ENCODE measurements around the gene C16orf96. TPM values are rescaled to one million over a fixed set of nuclear protein-coding genes. Genes with fewer than 3 reads are reported as not detected.

The C16orf96 gene
- total RNA-seq, 1 experiment from 2014 or later: 0.15 TPM

DNA sequence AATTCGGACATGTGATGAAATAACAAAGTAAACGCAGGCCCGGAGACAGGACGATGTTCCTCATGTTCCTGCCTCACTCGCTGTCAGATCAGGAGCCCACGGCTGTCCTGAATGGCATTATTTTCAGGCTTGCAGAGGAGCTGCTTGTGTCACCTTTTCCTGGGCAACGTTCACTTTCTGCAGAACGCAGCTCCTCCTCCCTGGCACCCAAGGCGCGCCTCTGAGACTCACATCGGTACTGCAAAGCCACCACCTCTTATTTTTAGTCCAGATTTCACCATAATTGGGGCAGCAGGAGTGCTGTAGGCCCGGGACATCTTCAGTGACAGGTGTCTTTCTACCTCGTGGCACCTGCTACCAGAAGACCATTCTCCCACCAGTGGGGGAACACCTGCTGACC is 8.0 kb upstream of the C16orf96 start:
- no peaks in the 10 kb centered on the region for H3K36me3 ChIP-seq (ENCODE audit: low read depth)
- no peaks in the 10 kb centered on the region for H3K4me1 ChIP-seq (replicated peaks; ENCODE audit: insufficient read depth)
- BruUV-seq (replicated peaks): no TSS peak
- H3K9me3 ChIP-seq (ENCODE audit: insufficient read depth, low read depth): no peaks in the 10 kb centered on the region
- intact Hi-C loops (cut with micrococcal nuclease; ENCODE audit: unreplicated experiment): no loop called here
- no peak for DNase-seq
- H3K9me2 ChIP-seq (ENCODE audit: insufficient read depth): no peaks in the 10 kb centered on the region
- H3F3A ChIP-seq (ENCODE audit: insufficient read depth, low read depth): no peaks in the 10 kb centered on the region
- ChIA-PET CTCF (interaction anchor here (0.5 to 1.5 kb wide), 10 partner anchors 10 to 813 kb away, joined by 3 to 15 read pairs (median 5); partner anchors contain the start of genes CDIP1 and MGRN1), POLR2A (ENCODE audit: unreplicated experiment) (interaction anchor here (0.6 to 0.7 kb wide), 2 partner anchors 52 to 767 kb away, joined by 3 to 12 read pairs; no protein-coding TSS in a partner anchor)
- no peak overlapping the region for H3K4me3 ChIP-seq
- no peaks in the 10 kb centered on the region for H4K20me1 ChIP-seq (ENCODE audit: insufficient read depth)
- H2AFZ ChIP-seq: 0 out of 2 replicates have a peak overlapping the region, but pooled peaks have one; percentile 10
- no peaks in the 10 kb centered on the region for H3K79me2 ChIP-seq (ENCODE audit: low read depth)
- H3K27me3 ChIP-seq (ENCODE audit: insufficient read depth, low read depth): peaks cover 3% of the 10 kb centered on the region; the same call in 1 of the 2 replicates
- TF ChIP-seq EZH2 (IDR thresholded peaks at IDR 0.05; ENCODE audit: low read depth) (no peak), CTCF (conservative IDR thresholded peaks at IDR 0.05) (no peak)
- no peak overlapping the region for H3K4me2 ChIP-seq
- H3K27ac ChIP-seq: no peak overlapping the region

DNA sequence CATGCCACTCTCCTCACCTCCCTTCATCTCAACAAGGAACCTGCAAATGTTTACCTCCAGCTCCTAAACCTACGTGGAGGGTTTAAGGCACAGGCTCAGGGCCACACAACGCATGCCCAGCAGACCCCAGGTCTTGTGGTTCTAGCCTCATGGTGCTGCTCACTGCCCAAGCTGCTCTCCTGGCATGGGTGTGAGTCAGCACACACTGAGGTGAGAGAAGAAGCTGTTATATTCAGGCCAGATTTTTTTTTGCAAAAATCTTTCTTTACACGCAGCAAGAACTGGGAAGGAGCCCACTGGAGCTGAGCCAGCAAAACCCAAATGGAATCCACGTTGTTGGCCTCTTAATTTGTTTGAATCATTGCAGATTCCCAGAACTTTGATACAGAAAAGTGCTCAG is 5.5 kb upstream of the C16orf96 start:
- H3K27me3 ChIP-seq (ENCODE audit: insufficient read depth, low read depth): peaks cover 13% of the 10 kb centered on the region; the same call in 1 of the 2 replicates
- H3K4me1 ChIP-seq (replicated peaks; ENCODE audit: insufficient read depth): no peaks in the 10 kb centered on the region
- no peak overlapping the region for H3K27ac ChIP-seq
- no peak for DNase-seq
- no peaks in the 10 kb centered on the region for H3F3A ChIP-seq (ENCODE audit: insufficient read depth, low read depth)
- H3K36me3 ChIP-seq (ENCODE audit: low read depth): no peaks in the 10 kb centered on the region
- H3K9me2 ChIP-seq (ENCODE audit: insufficient read depth): no peaks in the 10 kb centered on the region
- H3K79me2 ChIP-seq (ENCODE audit: low read depth): no peaks in the 10 kb centered on the region
- ChIA-PET POLR2A (ENCODE audit: unreplicated experiment) (interaction anchor here (0.5 kb wide), 1 partner anchor 17 kb away, joined by 4 read pairs; no protein-coding TSS in a partner anchor), CTCF (interaction anchor here (0.5 kb wide), 1 partner anchor 81 kb away, joined by 6 read pairs; no protein-coding TSS in a partner anchor)
- H2AFZ ChIP-seq: no peak overlapping the region
- H4K20me1 ChIP-seq (ENCODE audit: insufficient read depth): no peaks in the 10 kb centered on the region
- no TSS peak for BruUV-seq (replicated peaks)
- no peaks in the 10 kb centered on the region for H3K9me3 ChIP-seq (ENCODE audit: insufficient read depth, low read depth)
- intact Hi-C loops (cut with micrococcal nuclease; ENCODE audit: unreplicated experiment): no loop called here
- no peak overlapping the region for H3K4me2 ChIP-seq
- H3K4me3 ChIP-seq: no peak overlapping the region
- TF ChIP-seq CTCF (conservative IDR thresholded peaks at IDR 0.05): no peak
- no peak for TF ChIP-seq EZH2 (IDR thresholded peaks at IDR 0.05; ENCODE audit: low read depth)

GRCh38 chr16:4552541-4552940 is 3.6 kb upstream of the C16orf96 start:
- BruUV-seq (replicated peaks): no TSS peak
- Histone ChIP-seq H3F3A (ENCODE audit: insufficient read depth, low read depth) (no peaks in the 10 kb centered on the region), H3K9me3 (ENCODE audit: insufficient read depth, low read depth) (no peaks in the 10 kb centered on the region), H3K27me3 (ENCODE audit: insufficient read depth, low read depth) (peaks cover 13% of the 10 kb centered on the region; the same call in 1 of the 2 replicates), H3K36me3 (ENCODE audit: low read depth) (no peaks in the 10 kb centered on the region), H2AFZ (no peak overlapping the region), H3K4me3 (no peak overlapping the region), H3K9me2 (ENCODE audit: insufficient read depth) (no peaks in the 10 kb centered on the region), H3K27ac (no peak overlapping the region), H3K4me2 (no peak overlapping the region), H3K79me2 (ENCODE audit: low read depth) (no peaks in the 10 kb centered on the region), H3K4me1 (replicated peaks; ENCODE audit: insufficient read depth) (no peaks in the 10 kb centered on the region), H4K20me1 (ENCODE audit: insufficient read depth) (no peaks in the 10 kb centered on the region)
- intact Hi-C loops (cut with micrococcal nuclease; ENCODE audit: unreplicated experiment): no loop called here
- ChIA-PET CTCF (no interaction called here), POLR2A (ENCODE audit: unreplicated experiment) (no interaction called here)
- no peak for DNase-seq
- TF ChIP-seq EZH2 (IDR thresholded peaks at IDR 0.05; ENCODE audit: low read depth): no peak
- no peak for TF ChIP-seq CTCF (conservative IDR thresholded peaks at IDR 0.05)
